Cerebellar cortex (tissue), 1 donor: ENCODE data around the gene CRB1.

Experiments
- DNase-seq: peaks from one replicate; pipeline ENCODE4 v3.0.0-alpha.2; 2015; ENCODE audit warnings: low spot score

Gene CRB1

DNA sequence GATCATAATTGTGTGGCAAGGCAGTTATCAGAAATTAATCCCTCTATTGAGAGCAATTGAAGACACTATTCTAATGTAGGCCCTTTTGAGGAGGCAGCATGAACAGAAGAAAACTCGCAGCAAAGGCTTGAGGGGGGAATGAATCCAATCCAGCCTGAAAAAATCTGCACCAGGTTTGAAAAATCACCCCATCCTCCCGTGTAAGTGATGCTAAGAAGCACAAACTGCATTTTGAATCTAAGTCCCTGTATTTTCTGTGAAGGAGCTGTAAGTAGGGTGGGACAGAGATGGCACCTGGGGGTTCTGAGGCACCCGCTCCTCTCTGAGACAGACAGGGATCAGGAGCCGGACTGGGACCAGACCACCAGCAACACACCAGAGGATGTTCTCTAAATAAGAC, at the start of gene CRB1:
Gene CRB1 (plus strand): TSS at position 241 of the 400 bp plus-strand sequence. CDS start 161 bp downstream, outside the sequence.
- peak; percentile 92 for DNase-seq

DNA sequence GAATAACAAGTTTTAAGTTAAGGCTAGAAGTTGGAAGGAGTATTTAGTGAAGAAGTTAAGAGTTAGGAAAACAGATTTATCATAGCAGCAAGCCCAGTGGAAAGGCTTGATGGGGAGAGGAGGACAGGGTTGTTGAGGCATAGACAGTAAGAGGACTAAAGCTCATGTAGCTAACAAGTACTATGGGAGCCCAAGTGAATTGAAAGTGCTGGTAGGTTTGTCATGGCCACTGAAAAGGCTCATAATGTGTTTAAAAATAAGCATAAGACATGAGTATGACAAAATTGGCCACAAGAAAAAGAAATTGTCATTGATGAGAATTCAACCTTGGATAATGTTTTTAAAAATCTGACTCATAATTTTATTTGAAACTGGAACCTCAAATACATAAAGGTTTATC, 49.2 kb upstream of the CRB1 start:
- DNase-seq, result no peak

DNA sequence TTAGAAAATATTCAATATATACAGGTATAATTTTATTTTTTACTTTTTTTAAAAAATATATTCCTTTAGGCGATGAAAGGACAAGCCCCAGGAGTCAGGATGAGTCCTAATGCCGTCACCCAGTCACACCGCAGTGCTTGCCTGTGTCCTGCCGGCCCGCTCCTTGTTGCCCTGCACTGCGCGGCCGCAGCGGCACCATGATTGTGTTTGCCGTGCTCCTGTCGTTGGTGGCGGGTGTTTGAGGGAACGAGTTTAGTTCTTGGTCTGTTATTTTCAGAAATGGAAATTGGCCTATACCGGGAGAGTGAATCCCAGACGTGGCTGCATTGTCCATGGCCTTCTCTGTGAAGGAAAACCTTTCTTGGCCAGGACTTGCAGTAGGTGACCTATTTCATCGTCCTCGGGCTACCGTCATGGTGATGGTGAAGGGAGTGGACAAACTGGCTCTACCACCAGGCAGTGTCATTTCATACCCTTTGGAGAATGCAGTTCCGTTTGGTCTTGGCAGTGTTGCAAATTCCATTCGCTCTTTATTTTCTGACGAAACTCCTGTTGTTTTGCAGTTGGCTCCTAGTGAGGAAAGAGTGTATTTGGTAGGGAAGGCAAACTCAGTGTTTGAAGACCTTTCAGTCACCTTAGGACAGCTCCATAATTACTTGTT, 45.9 kb upstream of the CRB1 start:
- no peak for DNase-seq

DNA sequence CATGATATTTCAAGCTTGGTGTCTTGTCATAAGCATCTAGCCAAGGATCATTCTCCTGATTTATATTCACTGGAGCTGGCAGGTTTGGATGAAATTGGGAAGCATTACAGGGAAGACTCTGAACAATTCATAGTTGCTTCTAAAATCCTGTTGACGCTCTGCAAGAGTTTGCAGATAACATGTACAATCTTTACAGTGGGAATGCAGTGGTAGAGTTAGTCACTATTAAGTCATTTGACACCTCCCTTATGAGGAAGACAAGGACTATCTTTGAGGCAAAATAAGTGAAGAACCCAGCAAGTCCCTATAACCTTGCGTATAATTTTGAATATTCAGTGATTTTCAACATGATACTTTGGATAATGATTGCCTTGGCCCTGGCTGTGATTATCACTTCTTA, 45.3 kb upstream of the CRB1 start:
- DNase-seq, result no peak

DNA sequence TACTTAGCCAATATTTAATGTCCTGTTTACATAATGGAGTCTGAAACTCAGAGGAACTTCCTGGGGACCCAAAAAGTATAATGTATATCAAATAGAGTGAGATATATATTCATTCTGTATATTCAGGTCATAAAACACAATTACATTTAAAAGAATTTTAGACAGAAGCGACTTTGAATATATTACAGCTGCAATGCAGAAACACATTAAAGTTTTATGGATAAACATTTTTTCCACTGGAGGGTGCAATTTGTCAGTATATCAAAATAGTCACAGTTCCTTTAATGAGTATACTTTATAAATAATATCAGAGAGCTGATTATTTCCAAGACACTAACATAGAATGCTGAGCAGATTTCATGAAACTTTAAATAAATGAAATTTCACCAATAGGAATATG, 43.9 kb upstream of the CRB1 start:
- DNase-seq, result peak; percentile 9

DNA sequence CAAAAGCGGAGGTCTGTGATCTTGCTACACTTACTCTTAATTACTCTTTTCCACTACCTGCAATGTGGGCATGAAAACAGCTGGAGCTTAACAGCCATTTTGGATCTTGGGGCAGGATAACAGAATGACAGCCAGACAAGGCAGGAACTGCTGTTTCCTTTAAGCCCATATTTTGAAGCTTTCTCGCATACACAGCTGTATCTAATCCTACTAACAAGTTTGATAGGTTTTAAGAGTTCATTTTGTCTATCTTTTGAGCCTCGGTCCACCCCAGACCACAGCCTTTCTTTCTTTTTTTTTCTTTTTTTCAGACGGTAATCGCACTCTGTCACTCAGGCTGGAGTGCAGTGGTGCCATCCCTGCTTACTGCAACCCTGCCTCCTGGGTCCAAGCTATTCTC, 42.4 kb upstream of the CRB1 start:
- no peak for DNase-seq

DNA sequence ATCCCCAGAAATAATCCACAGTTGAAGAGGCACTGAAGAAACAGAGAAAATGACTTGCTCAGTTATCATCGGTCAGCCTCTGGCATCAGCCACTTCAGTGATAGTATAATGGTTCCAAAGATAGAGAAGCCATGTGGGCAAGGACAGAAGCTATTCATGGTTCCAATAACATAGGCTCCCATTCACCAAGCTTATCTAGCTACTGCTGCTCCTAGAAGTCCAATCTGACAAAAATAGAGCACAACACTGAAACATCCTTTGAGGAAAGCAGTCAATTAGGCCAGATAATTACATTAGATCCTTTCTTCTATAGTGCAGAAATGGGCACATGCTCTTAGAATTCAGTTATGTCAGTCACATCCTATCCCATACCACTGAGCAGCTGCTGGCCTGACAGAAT, 33.5 kb upstream of the CRB1 start:
- no peak for DNase-seq

DNA sequence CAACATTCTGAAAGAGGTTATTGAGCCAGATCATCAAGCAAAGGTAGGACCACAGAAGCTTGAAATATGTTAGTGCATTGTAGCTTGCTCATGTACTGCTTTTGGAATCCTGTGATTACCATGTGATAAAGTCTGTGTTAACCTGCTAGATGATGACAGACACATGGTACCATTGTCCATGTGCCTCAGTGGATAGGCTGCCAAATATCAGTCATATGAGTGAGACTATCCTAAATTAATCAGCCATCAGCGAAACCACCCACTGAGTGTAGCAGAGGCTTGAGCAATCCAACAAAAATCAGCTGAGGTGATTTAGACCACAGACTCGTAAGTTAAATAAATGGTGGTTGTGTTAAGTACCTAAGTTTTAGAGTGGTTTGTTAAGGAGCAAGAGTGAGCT, 32.7 kb upstream of the CRB1 start:
- no peak for DNase-seq

DNA sequence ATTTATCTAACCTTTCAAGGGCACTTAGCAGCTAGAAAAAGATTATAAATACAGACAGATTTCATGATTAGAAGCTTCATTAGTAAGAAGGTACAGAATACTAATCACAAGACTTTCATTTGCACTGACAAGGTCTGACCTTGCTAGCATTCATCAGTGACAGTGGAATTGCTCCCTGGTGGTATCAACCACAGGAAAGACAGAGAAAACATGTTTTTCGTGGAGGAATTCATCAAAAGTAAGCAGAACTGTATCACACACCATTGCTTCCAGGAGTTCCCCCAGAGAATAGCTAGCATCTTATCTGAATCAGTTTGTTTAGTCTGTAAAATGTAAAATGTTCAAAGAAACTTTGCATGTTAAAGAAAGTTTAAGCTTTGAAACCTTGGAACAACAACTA, 20.6 kb upstream of the CRB1 start:
- no peak for DNase-seq

DNA sequence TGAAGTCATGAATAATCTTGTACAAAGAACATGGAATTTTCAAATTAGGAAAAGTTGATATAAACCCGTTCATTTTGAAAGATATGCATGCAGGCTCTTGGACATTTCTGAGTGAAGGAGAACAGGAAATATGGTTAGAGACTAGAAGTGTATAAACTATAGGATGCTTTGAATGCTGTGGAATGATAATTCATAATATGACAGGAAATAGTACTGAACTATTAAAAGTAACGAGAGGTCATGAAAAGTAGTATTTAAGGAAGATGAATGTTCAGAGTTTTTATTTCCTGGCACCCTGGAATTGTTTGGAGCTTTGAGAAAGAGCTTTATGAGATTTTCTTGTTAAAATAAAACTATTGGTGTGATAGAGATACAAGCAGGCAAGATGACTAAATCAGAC, 18.7 kb upstream of the CRB1 start:
- DNase-seq, result no peak

DNA sequence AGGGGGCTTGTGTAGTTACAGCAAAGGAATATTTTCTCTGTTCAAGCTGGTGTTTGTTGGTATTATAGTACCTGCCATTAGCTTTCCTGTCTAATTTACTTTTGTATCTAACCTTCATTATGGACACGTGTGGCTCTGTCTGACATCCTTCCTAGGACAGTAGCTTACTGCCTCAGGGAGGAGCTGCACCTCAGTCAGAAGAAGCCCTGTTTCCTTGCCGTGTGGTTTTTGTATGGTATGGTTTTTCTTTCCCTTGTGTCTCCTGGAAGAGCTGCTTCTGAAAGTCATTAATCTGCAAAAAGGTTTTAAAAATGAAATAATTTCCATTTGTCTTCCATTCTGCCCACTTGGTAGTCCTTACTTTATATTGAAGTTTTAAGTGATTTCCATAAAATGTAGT, 17.4 kb upstream of the CRB1 start:
- no peak for DNase-seq

DNA sequence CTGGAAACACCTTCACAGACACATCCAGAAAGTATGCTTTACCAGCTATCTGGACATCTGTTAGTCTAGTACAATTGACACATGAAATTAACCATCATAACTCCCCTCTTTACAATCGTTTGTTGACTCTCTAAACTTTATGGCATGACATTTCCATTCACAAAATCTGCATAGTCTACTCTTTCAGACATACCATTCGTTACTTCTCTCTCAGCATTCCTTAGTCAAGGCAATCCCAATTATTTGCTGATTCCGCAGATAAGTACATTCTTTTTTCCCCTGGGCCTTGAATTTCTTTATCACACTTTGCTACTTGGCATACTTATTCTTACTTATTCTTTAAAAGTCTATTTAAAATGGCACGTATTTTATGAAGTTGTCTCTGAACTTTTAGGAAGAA, 15.1 kb upstream of the CRB1 start:
- no peak for DNase-seq

DNA sequence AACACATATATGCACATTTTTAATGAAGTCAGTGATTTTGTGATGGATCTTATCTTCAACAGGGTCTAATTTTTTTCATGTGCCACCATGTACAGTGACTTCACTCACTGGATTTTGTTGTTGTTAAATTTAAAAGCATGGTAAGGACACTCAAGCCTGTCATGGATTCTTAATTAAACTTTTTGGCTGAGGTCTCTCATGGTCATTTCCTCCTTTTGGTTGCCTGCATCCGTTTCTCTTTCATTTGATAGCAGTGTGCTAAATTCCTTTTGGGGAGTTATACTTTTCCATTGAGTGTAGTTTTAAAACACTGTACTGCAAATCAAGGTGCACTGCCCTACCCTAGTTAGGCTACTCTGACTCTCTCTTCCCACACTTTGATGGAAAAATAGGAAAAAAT, 13.2 kb upstream of the CRB1 start:
- DNase-seq, result no peak

DNA sequence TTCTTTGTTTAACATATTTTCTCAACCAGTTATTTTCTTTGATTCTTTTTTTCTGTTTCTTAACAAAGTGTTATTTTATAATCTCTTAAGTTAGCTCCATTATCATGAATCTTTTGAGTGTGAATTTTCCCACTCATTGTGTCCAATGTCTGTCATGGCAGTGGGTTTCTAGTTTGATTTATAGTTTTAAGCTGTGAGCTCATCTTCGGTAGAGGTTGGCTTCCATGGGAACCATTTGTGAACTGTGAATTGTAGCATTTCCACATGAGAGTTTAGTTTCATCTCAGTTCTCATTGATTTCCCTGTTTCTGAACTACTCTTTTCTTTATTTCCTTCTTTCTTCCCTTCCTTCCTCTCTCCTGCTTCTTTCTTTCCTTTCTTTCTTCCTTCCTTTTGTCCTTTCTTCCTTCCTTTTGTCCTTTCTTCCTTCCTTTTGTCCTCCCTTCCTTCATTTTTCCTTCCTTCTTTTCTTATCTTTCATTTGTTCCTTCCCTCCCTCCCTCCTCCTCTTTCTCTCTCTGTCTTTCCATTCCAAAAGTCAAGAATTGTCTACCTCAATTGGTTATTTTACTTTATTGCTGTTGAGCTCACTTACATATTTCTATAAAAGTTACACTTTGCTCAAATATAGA, 3.0 kb upstream of the CRB1 start:
- DNase-seq, result no peak

DNA sequence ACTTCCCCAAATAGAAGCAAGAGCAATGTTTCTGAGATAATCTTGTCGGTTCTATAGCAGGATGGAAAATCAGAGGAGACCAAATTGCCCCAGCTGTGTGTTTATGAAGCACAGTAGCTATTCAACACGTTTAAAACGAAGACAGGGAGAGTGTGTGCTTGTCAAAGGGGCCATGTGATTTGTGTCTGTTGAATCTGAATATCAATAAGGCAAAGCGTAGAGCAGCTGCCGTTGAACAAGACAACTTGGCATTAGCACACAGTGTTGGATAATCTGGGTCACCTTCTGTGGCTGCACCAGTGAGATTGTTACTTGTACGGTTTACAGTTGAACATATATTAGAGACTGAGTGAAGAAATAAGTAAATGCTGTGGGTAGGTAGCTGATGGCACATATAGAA, 1.0 kb downstream of the CRB1 start:
- peak; percentile 90 for DNase-seq

DNA sequence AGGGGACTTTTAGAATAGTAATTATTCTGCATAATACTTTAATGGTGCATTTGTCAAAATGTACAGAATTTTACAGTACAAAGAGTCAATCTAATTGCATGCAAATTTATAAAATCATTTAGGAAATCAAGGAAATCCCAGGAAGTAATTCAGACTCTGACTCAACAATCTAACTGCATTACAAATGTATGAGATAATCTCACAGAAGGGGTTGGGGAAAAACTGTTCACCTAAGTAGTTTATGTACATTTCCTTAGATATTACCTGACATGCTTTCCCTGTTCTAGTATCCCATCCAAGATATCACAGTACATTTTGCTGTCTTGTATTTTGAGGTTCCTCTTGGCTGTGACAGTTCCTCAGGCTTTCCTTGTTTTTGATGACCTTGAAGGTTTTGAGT, 4.7 kb downstream of the CRB1 start:
- DNase-seq, result no peak

DNA sequence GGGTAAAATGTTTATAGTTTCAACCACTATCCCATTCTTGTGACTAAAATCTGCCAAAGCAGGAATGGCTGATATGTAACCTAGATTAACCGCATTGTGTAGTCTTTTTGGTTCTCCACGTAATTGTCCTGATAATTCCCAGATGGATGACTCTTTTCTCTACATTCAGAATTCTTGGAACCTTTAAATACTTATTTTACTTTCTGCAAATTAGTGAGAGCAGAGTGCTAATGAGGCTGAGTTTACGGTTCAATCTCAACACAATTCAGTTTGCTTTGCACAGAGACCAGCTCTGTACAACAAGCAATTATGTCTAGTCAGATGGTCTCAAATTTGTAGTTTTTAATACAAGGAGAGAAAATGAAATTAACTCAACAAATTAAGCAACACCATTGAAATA, 9.1 kb downstream of the CRB1 start:
- DNase-seq, result no peak

DNA sequence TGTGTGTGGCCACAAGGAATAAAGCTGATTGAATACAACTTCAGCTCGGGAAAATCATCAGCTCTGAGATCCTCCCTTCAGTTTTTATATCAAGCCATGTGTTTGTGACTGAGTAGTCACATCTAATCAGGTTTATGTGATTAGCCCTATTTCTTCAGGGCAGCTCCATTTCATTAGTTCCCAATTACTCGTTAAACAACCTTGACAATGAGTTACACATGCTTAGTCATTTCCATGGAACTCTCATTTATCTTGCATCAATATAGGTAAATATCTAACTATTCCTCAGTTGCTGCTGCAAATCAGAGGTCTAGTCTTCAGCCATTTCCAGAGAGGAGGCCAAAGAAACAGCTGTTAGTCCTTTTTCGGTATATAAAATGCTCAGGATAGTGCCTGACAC, 16.3 kb downstream of the CRB1 start:
- DNase-seq, result no peak

DNA sequence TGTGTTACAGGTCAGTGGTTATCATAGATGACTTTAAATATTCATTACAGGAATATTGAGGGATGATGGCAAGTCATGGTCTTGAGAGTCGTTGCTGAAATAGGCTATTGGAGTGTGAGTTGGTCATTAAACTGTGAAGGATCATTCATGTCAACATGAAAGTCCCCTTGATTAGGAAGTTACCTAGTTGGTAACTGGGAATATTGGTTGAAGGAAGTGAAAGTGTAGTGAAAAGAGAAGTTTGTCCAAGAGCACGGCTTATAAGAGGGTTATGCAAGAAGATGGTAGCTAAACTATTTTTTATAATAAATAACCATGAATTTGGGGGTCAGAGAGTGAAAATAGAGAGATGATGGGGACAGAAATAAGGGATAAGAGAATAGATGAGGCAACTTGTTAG, 16.9 kb downstream of the CRB1 start:
- DNase-seq, result no peak

DNA sequence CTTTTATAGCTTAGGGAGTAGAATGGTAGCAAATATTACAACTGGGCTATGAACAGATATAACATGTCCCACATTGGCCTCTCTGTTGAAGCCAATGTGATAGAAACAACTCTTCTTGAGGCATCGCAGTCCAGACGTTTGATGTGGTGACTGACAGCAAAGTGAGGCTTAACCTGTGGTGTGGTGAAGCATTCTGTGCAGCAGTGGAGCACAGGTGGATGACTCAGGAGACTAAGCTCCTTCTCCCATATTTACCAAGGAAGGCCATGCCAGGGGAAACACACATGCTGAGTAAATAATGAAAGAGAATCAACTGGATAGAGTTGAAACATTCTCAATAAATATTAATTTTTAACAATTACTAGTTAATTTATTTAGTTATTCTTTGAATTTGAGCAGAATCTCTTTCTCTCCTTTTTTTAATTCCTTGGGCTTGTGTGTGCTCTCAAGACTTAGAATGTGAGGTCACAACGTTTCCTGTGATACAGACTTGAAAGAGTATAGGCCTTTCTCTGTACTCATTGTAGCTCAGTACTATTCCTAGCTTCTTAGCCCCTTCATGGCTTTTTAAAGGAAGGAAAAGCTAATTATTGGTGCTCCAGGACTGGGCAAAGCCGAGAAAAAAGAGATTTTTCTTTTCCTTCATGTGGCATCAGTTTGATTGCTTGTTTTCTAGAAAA, 17.6 kb downstream of the CRB1 start:
- no peak for DNase-seq

DNA sequence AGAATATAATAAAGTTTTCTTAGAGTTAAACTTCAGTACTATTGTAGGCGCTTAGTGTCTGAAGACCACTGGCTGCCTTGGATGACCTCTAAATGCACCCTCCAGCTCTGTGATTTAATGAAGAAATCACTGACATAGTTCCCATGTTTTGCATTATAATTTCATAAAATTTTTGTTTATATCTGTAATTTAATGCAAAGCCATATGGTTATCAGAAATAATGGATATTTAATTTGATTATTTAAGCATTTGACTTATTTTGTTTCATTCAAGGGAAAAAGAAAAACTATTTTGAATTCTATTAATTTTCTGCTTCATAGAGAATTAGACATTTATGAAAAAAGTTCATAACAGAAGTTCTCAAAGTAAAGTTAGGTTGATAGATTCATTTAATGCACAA, 18.6 kb downstream of the CRB1 start:
- DNase-seq, result no peak

DNA sequence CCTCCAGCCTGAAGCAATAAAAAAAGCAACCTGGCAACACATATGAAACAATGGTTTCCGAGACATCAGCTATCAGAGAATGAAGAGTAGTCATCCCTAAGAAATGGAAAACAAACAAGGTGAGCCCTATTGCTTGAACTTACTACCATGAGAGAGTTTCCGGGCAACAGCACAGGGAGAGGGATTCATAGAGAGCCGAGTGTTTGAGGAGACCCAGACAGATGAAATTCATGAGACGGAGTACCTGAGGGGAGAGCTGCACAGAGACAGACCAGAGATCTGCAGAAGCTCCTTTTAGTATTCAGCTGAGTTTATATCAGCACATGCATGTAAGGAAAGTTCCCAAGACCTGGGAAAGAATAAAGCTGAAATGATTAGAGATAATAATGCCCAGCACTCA, 19.8 kb downstream of the CRB1 start:
- no peak for DNase-seq

DNA sequence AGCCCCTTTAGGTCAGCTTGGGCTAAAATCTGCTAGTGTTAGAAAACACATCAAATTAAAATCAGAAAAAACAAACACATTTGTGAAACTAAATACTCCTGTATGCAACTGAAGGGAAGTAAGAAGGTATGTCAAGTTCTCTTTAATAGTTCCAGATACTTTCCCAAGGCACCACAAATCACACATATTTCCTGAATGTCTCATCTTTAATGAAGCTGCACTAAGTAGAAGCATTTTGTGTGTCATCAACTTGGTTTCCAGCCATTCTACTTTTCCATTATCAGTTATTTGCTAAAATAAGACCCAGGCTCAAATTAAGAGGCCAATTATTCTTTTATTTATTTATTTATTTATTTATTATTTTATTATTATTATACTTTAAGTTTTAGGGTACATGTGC, 34.7 kb downstream of the CRB1 start:
- DNase-seq, result no peak

DNA sequence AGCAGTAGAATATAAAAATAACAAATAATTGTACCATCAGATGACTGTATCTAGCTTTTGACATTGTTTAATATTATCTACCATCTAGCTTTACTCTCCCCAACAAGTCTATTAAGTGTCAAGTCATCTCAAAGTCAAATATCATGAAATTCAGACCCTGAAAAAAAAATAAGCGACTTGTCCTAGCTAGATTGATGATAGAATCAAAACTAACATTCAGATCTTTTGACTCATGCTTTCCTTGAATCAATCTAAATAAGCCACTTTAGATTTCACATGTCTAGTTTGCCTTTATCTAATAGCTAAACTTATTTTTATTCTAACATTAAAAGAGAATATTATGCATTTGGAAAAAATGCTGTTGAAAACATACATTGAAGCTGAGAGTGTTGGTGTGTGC, 35.4 kb downstream of the CRB1 start:
- DNase-seq, result no peak
